H1 (cell line): Measurements from ENCODE around the gene SERTAD2.

Source experiments
- GABPA ChIP-seq: IDR thresholded peaks from 2 replicates; pipeline ENCODE4 v1.6.1; 2011; ENCODE audit warnings: mild to moderate bottlenecking, low read length, moderate library complexity, borderline replicate concordance; ENCODE audit not compliant: insufficient read depth
- MAX ChIP-seq: IDR thresholded peaks from 2 replicates; pipeline ENCODE4 v1.6.1; 2012; ENCODE audit warnings: inconsistent platforms
- TAF1 ChIP-seq: IDR thresholded peaks from 2 replicates; pipeline ENCODE4 v1.6.1; 2011; ENCODE audit warnings: mild to moderate bottlenecking, low read depth, low read length
- TF ChIP-seq, protein P1 (sequence below), 3 experiments: IDR thresholded peaks; 1 replicate in 2 of 3; 2 replicates in 1 of 3; pipeline versions ENCODE4 v1.5.1 to v1.6.1; 2011; ENCODE audit warnings: low read length in 3 of 3, mild to moderate bottlenecking in 3 of 3, inconsistent platforms in 2 of 3, low read depth in 1 of 3, moderate library complexity in 1 of 3; ENCODE audit not compliant: insufficient read depth in 1 of 3; ENCODE audit errors: control extremely low read depth in 1 of 3

GRCh38 chr2:64624108-64624610 is 29.6 kb downstream of the SERTAD2 start:
- TF ChIP-seq TAF1, result no peak
- TF ChIP-seq MAX, result no peak
- no peak for TF ChIP-seq GABPA
- TF ChIP-seq, protein P1, sequence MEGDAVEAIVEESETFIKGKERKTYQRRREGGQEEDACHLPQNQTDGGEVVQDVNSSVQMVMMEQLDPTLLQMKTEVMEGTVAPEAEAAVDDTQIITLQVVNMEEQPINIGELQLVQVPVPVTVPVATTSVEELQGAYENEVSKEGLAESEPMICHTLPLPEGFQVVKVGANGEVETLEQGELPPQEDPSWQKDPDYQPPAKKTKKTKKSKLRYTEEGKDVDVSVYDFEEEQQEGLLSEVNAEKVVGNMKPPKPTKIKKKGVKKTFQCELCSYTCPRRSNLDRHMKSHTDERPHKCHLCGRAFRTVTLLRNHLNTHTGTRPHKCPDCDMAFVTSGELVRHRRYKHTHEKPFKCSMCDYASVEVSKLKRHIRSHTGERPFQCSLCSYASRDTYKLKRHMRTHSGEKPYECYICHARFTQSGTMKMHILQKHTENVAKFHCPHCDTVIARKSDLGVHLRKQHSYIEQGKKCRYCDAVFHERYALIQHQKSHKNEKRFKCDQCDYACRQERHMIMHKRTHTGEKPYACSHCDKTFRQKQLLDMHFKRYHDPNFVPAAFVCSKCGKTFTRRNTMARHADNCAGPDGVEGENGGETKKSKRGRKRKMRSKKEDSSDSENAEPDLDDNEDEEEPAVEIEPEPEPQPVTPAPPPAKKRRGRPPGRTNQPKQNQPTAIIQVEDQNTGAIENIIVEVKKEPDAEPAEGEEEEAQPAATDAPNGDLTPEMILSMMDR (IDR thresholded peaks at IDR 0.05; ENCODE audit: control extremely low read depth in 1 of 3, insufficient read depth in 1 of 3, low read depth in 1 of 3, low read length in 3 of 3), result no peak
